Measurements from ENCODE around the gene ETS1. TPM values are rescaled to one million over a fixed set of nuclear protein-coding genes. Genes with fewer than 3 reads are reported as not detected.

Gene ETS1
- total RNA-seq, 2 donors from 2014 or later, result 61.0 to 62.5 TPM

DNA sequence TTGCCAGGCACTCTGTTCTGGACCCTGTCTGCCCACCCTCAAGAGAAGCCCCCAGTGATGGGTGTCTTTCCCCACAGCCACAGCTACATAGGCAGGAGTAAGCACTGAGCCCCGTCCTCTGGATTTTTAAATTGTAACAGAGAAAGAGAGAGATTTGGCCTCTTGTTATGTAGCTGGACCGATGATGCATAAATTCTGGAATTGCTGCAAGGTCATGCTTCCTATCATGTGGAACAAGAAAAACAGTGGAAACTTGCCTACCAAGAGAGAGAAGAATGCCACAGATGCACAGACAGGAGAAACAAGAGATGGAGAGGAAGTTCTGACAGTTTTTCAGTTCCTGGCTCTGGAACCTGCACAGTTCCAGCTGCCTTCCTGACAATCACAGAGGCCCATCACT lies 150.2 kb downstream of the ETS1 start:
- intact Hi-C loops (cut with DNase I), result no loop called here
- DNase-seq (ENCODE audit: low spot score), result no peak

DNA sequence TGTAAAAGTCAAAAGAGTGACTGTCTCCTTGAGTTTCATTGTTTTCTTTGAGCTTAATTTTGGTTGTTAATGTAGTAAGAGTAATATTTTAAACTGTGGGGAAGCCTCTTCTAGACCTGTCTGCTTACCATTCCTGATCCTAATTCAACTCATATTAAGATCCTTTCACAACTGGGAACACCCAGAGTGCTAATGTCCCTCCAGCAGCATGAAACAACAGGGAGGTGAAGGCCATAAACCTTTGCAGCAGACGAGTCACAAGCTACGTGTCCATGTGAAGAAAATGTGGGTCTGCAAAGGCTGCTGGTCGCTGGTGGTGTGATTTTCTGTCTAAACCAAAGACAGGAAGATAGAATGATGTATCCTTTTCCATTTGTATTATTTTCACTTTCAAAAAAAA lies 152.5 kb downstream of the ETS1 start:
- no peak for DNase-seq (ENCODE audit: low spot score)
- intact Hi-C loops (cut with DNase I), result no loop called here

DNA sequence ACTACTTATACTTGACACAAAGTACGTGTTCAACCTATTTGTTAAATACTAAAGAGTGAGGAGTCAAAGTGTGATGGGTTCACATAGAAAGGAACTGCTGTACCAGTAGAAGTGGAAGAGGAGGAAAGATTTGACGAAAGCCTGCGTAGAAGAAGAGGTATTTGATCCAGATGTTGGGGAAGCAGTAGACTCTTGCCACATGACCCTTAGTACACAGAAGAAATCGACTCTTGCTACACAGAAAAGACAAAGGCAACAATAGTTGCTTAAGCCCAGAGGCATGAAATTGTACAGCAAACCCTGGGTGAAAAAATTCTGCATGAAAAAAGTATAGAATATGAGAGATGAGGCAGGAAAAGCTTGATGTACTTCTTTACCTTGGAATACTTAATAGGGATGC lies 152.9 kb downstream of the ETS1 start:
- no peak for DNase-seq (ENCODE audit: low spot score)

DNA sequence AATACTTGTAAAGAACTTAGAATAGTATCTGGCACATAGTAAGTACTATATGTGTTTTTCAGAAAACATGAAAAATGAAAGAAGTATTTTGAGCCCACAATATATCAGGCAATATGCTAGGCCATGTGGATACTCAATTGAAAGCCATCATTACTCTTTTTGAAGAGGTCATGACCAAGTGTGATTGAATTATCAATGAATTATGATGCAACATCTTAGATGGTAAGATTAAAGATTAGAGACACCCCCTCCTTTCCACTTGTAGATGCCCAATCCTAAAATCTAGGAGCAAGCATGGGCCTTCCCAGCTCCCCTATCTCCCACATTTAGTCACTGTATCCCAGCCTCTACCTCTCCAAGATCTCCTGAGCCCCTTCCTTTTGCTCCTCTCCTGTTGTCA lies 154.4 kb downstream of the ETS1 start:
- intact Hi-C loops (cut with DNase I), result no loop called here
- DNase-seq (ENCODE audit: low spot score), result no peak

More for the DNA sequence above, 152.9 kb downstream of the ETS1 start:
- intact Hi-C loops (cut with DNase I), result no loop called here

DNA sequence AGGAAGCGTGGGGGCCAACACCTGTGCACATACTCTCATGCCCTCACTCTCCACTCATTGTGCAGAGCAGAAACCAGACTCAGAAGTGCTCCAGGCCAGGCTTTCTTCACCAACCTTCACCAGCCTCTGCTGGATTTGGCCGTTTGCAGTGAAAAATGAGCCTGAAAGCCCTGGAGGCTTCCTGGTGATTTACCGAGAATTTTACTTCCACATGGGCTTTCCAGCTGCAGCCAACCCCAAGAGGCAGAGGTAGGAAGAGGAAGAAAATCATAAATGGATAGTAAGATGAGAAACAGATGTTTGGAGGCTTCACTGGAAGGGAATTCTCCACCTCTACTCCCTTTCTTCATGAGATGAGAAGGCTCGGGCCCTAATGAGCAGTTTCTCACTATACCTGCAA lies 155.4 kb downstream of the ETS1 start:
- intact Hi-C loops (cut with DNase I), result no loop called here
- DNase-seq (ENCODE audit: low spot score), result no peak

DNA sequence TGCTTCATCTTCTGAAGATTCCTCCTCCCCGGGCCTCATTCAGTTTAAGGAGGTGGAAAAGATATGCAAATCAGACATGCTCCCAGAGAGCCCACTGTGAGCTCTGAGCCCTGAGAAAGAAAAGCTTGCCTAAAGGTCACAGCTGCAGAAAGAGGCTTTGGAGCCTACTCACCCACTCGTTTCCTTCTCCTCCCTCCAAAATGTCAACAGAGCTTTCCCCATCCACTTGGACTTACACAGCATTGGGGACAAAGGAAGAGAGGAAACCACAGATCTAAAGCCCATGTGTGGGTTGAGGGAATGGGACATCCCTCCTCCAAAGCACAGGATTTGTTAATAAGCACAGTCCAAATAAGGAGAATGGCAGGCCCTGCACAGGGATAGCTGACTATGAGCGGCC lies 158.4 kb downstream of the ETS1 start:
- intact Hi-C loops (cut with DNase I), result no loop called here

DNA sequence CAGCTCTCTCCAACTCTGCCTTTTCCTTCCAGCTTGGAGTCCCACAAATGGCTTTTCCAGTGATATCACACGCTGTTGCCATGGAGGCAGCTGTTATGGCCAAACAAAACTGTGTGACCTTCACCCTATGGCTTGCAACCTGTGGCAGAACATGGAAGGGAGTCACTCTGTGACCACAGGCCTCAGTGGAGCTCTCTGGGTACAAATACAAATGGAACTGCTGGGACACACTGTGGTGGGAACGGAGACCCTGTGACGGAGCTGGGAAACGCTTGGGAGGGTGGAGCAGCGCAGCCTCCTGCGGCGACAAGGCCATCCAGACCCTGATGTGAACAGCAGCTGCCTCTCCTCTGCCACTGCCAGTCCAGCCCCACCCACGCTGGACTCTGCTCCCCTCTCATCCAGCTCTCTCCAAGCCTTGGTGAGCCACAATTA lies 162.5 kb downstream of the ETS1 start:
- peak; percentile 88 for DNase-seq (ENCODE audit: low spot score)
- intact Hi-C loops (cut with DNase I), result no loop called here

More for the DNA sequence above, 158.4 kb downstream of the ETS1 start:
- DNase-seq (ENCODE audit: low spot score), result no peak

DNA sequence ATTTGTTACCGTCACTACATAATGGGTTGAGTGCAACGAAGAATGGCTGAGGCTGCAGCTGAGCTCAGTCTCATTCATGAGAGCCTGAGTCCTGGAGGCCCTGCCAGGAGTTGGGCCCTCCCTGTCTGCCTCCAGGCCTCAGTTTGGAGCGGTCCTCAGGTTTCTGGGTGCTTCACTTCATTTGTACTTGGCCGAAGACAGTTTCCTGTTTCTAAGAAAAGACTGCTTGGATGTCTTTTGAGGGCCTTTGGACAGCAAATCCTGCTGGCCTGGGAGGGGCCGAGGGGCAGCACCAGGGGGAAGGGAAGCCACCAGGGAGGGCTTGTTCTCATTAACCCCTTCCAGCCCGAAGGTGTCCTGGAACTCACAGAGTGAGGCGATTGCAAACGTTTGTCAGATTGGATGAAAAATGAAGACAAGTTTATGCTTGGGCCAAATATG lies 163.1 kb downstream of the ETS1 start:
- peak; percentile 92 for DNase-seq (ENCODE audit: low spot score)
- intact Hi-C loops (cut with DNase I), result no loop called here

DNA sequence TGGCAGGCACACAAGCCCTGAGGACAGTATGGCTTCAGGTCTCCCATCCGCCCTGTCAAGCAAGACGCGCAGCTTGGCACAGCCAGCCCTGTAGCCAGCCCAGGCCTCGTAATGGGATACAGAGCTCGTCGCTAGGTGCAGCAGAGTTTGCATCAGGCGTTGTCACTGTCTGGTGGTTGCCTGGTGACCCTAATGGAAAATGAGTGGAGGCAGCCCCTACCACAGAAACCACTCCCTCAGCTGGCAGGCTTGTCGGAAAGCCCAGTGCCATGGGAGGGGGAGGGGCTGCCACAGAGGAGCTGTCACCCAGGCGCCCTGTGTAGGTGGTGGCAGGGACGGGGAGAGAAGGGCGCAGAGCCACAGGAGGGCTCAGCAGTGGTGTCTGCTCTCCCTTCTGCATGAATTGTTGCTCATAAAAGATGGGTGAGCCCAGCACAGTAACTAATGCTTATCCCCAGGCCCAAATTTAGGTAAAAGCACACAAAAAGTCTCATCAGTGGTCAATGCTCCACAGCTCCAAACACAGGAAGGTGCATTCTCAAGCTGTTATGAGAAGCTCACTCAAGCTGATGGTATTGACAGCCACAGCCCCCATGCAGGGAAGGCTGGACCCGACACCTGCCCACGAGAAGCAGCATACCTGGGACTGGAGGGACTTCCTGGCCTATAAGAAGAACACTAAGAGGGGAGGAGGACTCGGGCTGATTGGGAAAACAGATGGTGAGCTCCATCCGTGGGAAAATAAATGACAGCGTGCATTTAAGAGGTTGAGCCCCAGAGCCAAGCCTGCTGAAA lies 164.6 kb downstream of the ETS1 start:
- no peak for DNase-seq (ENCODE audit: low spot score)
- intact Hi-C loops (cut with DNase I), result no loop called here

DNA sequence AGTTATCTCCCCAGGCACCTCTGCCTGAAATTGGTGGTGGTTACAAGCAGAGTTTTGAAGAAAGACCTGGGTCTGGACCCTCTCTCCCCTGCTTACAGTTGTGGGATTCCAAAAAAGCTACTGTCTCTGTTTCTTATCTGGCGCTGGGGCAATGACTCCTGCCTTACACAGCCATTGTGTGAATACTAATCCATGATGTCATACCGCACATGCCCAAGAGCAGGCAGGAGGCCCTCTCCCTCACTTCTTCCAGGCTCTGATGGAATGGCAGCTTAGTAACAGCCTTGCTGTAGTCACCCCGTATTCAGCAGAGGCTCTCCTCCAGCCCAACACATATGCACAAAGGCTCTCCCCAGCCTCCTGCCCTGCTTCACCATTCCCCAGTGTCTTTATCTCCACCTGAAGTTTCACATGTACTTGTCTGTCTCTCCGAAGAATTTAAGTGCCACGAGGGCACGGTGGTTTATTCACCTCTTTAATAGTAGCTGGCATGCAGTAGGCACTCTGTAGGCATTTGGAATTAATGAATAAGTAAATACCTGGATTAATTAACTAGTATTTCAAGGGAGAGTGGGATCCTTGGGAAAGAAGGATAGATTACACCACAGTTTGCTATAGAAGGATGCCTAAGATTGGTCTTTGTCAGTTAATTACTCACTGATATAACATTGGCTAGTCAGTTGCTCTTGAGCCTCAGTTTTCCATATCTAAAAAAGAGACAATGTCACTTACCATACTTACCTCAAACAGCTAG lies 165.6 kb downstream of the ETS1 start:
- DNase-seq (ENCODE audit: low spot score), result no peak
- intact Hi-C loops (cut with DNase I), result no loop called here

DNA sequence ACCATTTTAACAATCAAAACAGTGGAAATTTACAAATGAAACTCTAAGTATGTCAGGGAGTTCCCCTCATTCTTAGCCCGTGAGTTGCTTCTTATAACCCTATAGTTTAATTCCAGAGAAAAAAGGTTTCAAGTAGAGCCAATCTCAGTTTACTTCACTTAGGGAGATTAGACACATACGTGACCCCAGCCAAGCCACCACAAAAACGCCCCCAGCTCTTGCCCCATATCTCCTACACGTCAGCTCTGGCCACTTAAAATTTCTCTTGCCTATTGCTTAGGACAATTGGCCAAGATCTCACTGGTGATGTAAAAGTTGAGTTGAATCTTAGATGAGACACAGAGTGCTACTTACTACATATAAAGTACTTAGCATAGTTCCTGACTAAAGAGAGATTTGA lies 166.4 kb downstream of the ETS1 start:
- intact Hi-C loops (cut with DNase I), result no loop called here
- no peak for DNase-seq (ENCODE audit: low spot score)

DNA sequence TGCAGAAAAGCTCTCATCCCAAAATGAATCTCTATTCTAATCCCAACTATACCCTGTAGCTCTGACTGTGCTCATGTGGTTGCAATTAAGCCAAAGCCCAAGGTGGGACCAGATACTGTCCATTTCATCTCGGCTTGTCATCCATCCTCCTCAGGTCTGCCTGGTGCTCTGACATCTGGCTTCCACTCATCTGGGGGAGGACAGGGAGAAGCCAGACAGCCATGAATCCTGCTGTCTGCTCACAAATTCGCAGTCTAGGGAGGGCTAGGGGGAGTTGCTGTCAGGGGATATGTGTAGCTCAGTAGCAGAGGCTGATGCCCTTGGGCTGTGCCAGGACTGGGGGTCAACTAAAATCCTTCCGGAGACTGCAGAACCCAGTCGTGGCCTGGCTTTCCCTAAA lies 167.1 kb downstream of the ETS1 start:
- DNase-seq (ENCODE audit: low spot score), result no peak
- intact Hi-C loops (cut with DNase I), result no loop called here

DNA sequence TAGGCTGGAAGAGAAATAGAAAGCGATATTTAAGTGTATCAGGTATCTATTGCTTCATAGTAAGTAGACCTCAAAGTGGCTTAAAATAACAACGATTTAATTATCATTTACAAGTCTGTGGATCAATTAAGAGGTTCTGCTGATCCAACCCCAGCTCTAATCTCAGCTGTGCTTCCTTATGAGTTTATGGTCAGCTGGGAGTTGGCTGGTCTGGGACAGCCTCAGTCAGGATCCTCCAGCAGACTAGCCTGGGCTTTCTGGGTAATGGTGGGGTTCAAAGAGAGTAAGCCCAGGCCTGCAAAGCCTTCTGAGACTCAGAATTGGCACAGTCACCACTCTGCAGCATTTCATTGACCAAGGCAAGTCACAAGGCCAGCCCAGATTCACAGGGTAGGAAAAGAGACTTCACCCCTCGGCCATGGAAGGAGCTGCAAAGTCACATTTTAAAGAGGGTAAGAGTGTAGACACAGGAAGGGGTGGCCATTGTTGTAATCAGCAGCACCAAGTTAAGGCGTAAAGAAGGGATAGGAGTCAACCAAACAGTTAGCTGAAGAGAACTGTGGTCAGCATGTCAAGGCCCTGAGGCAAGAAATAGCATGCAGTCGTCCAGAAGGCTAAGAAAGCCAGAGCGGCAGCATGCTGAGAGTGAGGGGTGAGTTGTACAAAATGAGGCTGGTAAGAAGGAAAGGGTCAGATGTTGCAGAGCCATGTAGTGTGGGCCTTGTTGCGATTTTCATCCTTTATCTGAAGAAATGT lies 168.2 kb downstream of the ETS1 start:
- no peak for DNase-seq (ENCODE audit: low spot score)
- intact Hi-C loops (cut with DNase I), result no loop called here

DNA sequence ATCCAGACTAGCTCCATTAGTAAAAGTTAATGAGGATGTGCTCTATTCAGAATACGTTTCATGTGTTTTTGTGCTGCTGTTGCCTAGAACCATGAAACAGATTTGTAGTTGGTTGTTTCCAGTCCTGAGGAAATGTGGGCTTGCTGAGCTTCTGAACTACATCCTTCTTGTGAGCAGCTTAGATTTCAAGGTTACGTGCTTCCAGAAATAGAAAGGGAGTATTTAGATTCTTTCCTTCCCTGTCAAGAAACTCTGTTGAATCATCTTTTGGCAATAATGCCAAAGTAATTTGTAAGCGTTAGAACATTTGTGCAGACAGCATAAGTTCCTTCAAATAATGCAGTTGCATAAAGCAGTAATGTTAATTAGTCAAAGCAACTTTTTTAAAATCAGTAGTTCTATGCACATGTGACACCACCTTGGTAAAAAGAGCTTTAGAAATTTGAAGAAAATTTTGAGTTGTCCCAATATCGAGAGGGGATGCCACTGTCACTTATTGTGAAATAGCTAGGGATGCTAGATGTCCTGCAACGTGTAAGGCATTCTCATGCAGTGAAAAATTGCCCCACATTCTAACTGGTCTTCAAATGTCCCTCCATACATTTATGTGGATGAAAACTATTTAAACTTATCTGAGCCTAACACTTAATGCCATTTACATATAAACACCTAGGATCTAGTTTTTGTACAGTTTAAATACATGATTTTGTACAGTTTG lies 169.6 kb downstream of the ETS1 start:
- intact Hi-C loops (cut with DNase I), result no loop called here
- no peak for DNase-seq (ENCODE audit: low spot score)

DNA sequence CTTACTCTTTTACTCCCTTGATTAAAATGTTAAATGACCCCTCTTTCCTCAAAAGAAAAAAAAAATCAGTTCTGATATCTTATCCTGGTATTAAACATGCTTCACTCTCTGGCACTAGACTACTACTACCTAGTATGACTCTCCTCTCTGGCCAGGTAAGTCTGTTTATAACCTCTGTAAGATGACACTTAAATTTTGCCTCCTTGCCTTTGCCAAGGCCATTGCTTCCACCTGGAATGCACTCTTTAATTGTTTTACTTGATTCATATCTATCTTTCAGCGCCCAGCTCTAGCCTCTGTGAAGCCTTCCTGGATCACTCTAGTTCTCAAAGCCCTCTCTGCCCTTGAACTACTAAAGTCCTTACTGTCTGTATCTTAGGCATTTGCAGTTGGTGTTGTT lies 170.4 kb downstream of the ETS1 start:
- intact Hi-C loops (cut with DNase I), result no loop called here
- DNase-seq (ENCODE audit: low spot score), result no peak

DNA sequence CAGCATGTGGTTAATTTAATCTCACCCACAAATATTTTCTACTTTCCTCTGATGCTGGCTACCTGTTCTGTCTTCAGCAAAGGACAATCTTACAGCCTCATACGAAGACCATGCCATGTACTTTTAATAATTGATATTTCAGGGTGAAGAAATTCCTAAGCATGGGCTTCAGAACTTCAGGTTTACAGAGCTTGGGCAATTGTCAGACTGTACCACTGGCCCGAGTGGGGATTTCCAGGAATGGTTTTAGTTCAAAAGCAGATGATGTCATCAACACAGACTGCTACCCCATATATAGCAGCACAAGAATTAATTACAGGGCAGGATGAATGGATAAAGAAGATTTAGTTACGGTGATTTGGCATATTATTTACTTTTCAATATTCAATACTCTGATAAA lies 171.8 kb downstream of the ETS1 start:
- no peak for DNase-seq (ENCODE audit: low spot score)
- intact Hi-C loops (cut with DNase I), result no loop called here

DNA sequence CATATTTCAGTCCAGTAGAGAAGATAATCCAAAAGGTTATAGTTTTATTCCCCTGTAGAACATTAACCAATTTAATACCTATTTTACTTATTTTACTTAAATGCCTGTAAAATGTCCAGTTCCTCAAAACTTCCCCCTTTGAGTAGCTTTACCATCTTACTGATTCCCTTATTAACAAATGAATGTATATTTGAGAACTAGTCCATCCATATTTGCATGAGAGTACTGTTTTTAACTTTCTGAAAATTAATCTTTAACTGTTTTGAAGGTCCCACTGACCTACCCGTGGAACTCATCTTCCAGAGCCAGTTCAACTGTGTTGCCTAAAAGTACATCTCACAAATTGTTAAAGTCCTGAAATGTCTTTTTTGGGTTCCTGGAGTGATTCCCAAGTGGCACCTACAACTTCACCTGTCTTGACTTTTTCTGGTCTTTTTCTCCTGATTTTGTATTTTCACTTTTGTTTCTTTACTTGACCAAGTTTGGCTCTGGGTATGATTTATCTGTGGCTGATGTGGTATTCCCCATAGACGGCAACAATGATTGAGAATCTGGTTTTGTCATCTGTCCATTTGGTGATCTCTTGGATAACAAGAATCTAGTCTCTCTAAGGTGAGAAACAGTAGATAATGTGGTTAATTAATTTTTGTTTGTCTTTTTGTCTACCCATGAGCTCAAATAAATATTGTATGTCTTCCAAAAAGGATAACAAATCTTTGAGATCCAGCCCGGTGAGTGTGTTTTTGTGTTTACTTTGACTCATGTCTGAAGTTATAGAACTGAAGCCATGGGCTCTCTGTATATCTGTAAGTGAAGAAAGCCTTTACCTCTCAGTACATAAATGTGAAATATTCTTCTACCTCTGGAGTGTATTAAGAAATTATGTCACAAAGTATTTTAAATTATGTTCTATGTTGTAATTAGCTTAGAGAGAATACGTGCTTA lies 174.2 kb downstream of the ETS1 start:
- intact Hi-C loops (cut with DNase I), result no loop called here

DNA sequence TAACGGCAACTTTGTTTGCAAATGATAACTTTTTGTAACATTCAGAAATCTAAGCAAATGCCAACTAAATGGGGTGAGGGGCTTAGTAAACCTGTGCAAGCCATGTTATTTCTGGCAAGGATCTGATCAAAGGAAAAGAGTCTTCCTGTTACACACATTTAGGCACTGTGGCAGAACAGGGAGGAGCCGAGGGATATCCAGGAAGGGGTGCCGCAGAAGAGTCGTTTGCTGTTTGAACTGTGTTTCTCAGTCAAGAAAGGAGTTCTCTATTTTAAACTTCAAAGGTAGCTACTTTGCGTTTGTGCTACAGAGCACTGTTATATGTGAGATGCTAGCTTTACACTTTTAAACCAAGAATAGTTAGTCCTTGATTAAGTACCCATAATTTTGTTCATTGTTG lies 175.5 kb downstream of the ETS1 start:
- intact Hi-C loops (cut with DNase I), result no loop called here
- no peak for DNase-seq (ENCODE audit: low spot score)

More for the DNA sequence above, 174.2 kb downstream of the ETS1 start:
- no peak for DNase-seq (ENCODE audit: low spot score)
